ENCODE data around the gene ACE2.

ACE2 gene

GRCh38 chrX:15530318-15530717, 70.4 kb downstream of the ACE2 start:
- Histone ChIP-seq H3K9me3 (ENCODE audit: insufficient read depth, low read length) (no peaks in the 10 kb centered on the region), H2AFZ (ENCODE audit: low read depth, low read length, severe bottlenecking) (no peak overlapping the region), H3K4me2 (ENCODE audit: low read depth, low read length, poor library complexity, severe bottlenecking) (no peak overlapping the region), H3K36me3 (ENCODE audit: low read length) (no peaks in the 10 kb centered on the region), H3K9ac (ENCODE audit: low read length) (no peak overlapping the region), H3K27ac (ENCODE audit: low read depth, low read length) (no peak overlapping the region), H3K9me2 (replicated peaks; ENCODE audit: insufficient read depth, low read length) (no peaks in the 10 kb centered on the region), H3K4me3 (ENCODE audit: insufficient read depth, low read length, poor library complexity, severe bottlenecking) (no peak overlapping the region), H3F3A (ENCODE audit: insufficient read depth) (no peaks in the 10 kb centered on the region), H4K20me1 (ENCODE audit: low read depth, low read length) (no peaks in the 10 kb centered on the region), H3K79me2 (ENCODE audit: insufficient read depth, low read length) (no peaks in the 10 kb centered on the region), H3K27me3 (ENCODE audit: low read length) (no peaks in the 10 kb centered on the region)
- TF ChIP-seq CTCF (IDR thresholded peaks at IDR 0.05; ENCODE audit: insufficient read depth, low read length, poor library complexity, severe bottlenecking) (no peak), EZH2phosphoT487 (conservative IDR thresholded peaks at IDR 0.05; ENCODE audit: low read length) (no peak)

- TF ChIP-seq EZH2phosphoT487 (conservative IDR thresholded peaks at IDR 0.05; ENCODE audit: low read length) (no peak), CTCF (IDR thresholded peaks at IDR 0.05; ENCODE audit: insufficient read depth, low read length, poor library complexity, severe bottlenecking) (no peak)
- no peaks in the 10 kb centered on the region for H3K9me3 ChIP-seq (ENCODE audit: insufficient read depth, low read length)
- no peak overlapping the region for H3K4me3 ChIP-seq (ENCODE audit: insufficient read depth, low read length, poor library complexity, severe bottlenecking)
- H3K9me2 ChIP-seq (replicated peaks; ENCODE audit: insufficient read depth, low read length) = no peaks in the 10 kb centered on the region
- H3K27ac ChIP-seq (ENCODE audit: low read depth, low read length) = no peak overlapping the region
- no peaks in the 10 kb centered on the region for H4K20me1 ChIP-seq (ENCODE audit: low read depth, low read length)
- H3K27me3 ChIP-seq (ENCODE audit: low read length) = no peaks in the 10 kb centered on the region
- H3F3A ChIP-seq (ENCODE audit: insufficient read depth) = no peaks in the 10 kb centered on the region
- no peaks in the 10 kb centered on the region for H3K36me3 ChIP-seq (ENCODE audit: low read length)
- H3K79me2 ChIP-seq (ENCODE audit: insufficient read depth, low read length) = no peaks in the 10 kb centered on the region
- no peak overlapping the region for H3K9ac ChIP-seq (ENCODE audit: low read length)
- H3K4me2 ChIP-seq (ENCODE audit: low read depth, low read length, poor library complexity, severe bottlenecking) = no peak overlapping the region
- no peak overlapping the region for H2AFZ ChIP-seq (ENCODE audit: low read depth, low read length, severe bottlenecking)
Measured at GRCh38 chrX:15529165-15529564, 71.6 kb downstream of the ACE2 start.

- Histone ChIP-seq H3K36me3 (ENCODE audit: low read length) (no peaks in the 10 kb centered on the region), H3K27ac (ENCODE audit: low read depth, low read length) (no peak overlapping the region), H3K9me3 (ENCODE audit: insufficient read depth, low read length) (no peaks in the 10 kb centered on the region), H4K20me1 (ENCODE audit: low read depth, low read length) (no peaks in the 10 kb centered on the region), H3K9me2 (replicated peaks; ENCODE audit: insufficient read depth, low read length) (no peaks in the 10 kb centered on the region), H3K27me3 (ENCODE audit: low read length) (no peaks in the 10 kb centered on the region), H3K9ac (ENCODE audit: low read length) (no peak overlapping the region), H3K79me2 (ENCODE audit: insufficient read depth, low read length) (no peaks in the 10 kb centered on the region), H2AFZ (ENCODE audit: low read depth, low read length, severe bottlenecking) (no peak overlapping the region), H3K4me3 (ENCODE audit: insufficient read depth, low read length, poor library complexity, severe bottlenecking) (no peak overlapping the region), H3F3A (ENCODE audit: insufficient read depth) (no peaks in the 10 kb centered on the region), H3K4me2 (ENCODE audit: low read depth, low read length, poor library complexity, severe bottlenecking) (no peak overlapping the region)
- TF ChIP-seq CTCF (IDR thresholded peaks at IDR 0.05; ENCODE audit: insufficient read depth, low read length, poor library complexity, severe bottlenecking) (no peak), EZH2phosphoT487 (conservative IDR thresholded peaks at IDR 0.05; ENCODE audit: low read length) (no peak)
Measured at GRCh38 chrX:15525664-15526416, 74.9 kb downstream of the ACE2 start.
